GM19467 (cell line): ENCODE data around the gene MYH4.

ENCODE experiments used
- ATAC-seq: cut with Tn5 transposase; IDR thresholded peaks from one replicate; pipeline ENCODE4 v1.9.1; 2021; ENCODE audit warnings: mild to moderate bottlenecking, moderate library complexity; ENCODE audit not compliant: unreplicated experiment

The MYH4 gene

GRCh38 chr17:10469459-10469858 lies at the start of gene MYH4:
TSS of gene MYH4 (minus strand) at chr17:10469559. CDS start at chr17:10466745, 2,814 bp downstream.
- no peak for ATAC-seq

GRCh38 chr17:10518271-10519037 lies 49.1 kb upstream of the MYH4 start, which contains the start of gene MYH1:
TSS of gene MYH1 (minus strand) at chr17:10518542. CDS start at chr17:10516642, 1,900 bp downstream.
- no peak for ATAC-seq

- no peak for ATAC-seq
These were observed 47.3 kb upstream of the MYH4 start for GRCh38 chr17:10516638-10517037.

GRCh38 chr17:10516065-10516464 lies 46.7 kb upstream of the MYH4 start:
- no peak for ATAC-seq

DNA sequence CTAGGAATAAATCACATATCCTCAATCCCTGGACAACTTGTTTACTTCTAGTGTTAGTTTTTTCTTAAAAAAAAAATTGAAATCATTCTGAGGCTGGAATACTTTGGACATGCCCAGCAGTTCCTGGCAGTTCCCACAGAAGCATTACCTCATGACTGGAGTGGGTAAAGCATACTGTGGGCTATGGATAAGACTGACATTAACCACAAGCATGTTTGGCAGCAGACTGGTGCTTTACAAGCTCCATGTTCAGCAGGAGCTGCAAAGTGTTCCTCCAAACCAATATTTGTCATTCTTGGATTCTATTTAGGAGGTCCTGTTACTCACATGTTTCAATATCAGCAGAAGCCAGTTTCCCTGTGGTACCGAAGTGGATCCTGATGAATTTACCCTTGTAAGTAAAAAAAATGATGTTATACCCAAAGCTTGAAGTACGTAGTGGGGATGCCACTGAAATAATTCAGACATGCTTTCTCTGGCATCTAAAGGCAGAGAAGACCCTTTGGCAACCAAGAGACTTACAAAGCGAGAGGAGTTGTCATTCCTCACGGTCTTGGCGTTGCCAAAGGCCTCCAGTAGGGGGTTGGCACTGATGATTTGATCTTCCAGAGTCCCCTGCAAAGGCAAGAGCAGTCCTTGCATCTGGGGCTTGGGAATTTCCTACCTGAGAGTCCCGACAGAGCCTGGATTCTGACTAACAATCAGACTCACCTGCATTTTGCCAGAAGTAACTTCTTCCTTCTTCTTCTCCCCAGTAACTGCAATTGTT lies 44.1 kb upstream of the MYH4 start:
- no peak for ATAC-seq

GRCh38 chr17:10512856-10513255 lies 43.5 kb upstream of the MYH4 start:
- ATAC-seq, result no peak

DNA sequence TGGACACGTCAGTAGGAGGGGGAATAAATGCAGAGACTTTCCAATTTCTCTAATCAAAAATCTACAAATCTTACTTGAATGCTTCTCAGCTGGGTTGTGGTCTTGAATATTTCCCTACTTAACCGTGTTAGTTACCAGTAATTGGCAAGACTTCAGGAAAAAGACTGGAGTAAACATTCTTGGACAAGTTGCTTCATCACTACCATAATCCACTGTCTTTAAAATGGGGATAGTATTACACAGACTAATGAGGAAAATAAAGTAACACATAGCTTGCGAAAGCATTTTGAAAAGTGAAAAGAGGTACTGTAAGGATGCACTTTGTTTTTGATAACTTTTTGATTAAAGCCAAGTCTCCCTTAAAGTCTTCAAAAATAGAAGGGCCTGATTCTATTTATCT lies 30.6 kb upstream of the MYH4 start:
- no peak for ATAC-seq

GRCh38 chr17:10492004-10492403 lies 22.6 kb upstream of the MYH4 start:
- no peak for ATAC-seq

GRCh38 chr17:10482252-10482651 lies 12.9 kb upstream of the MYH4 start:
- no peak for ATAC-seq

GRCh38 chr17:10477701-10478100 lies 8.3 kb upstream of the MYH4 start:
- no peak for ATAC-seq

DNA sequence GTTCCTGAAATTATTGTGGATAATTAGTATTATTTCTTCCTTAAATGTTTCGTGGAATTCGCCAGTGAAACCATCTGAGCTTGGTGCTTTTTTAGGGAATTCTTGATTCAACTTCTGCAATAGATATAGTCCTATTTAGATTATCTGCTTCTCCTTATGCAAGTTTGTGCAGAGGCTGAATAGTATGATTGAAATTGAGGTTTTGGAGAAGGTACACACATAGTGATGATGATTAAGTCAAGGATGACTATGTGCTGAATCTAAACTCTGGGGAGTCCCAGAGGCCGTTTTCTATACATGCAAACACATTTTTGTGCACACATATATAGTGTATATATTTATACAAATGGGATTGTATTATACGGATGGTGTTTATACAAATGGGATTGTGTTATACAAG lies 5.2 kb upstream of the MYH4 start:
- ATAC-seq, result no peak

GRCh38 chr17:10471858-10472257 lies 2.5 kb upstream of the MYH4 start:
- ATAC-seq, result no peak

DNA sequence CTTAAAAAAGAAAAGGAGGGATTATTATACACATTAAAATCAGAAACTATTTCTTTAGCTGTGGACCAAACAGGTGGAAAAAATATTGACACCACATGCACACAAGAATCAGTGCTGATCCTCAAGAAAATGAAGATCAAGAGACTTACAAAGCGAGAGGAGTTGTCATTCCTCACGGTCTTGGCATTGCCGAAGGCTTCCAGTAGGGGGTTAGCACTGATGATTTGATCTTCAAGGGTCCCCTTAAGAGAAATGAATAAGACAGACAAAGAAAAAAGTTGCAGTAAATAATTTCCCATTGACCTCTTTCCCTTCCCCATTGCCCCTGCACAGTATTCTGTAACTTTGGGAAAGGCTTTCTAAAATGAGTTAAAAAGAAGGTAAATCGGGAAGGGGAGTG lies 6.0 kb downstream of the MYH4 start:
- ATAC-seq, result no peak

DNA sequence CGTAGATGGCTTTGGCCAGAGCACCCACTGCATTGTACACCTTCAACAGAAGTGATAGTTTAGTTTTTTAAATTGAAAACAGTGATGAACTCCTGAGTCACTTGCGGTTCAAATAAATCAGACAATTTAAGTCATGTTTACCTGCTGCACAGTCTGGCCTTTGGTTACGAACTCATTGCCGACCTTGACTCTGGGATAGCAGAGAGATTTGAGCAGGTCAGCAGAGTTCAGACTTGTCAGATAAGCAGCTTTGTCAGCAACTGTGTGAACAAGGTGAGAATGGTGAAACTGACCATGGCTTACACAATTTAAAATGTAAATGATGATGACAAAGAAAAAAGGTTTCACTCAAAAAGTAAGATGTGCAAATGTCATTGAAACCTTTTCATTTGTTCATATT lies 9.3 kb downstream of the MYH4 start:
- ATAC-seq, result no peak

- ATAC-seq, result no peak
These were observed 10.7 kb downstream of the MYH4 start for GRCh38 chr17:10458701-10459100.

GRCh38 chr17:10457952-10458351 lies 11.4 kb downstream of the MYH4 start:
- ATAC-seq, result no peak

- no peak for ATAC-seq
These were observed 22.1 kb downstream of the MYH4 start for GRCh38 chr17:10447026-10447931.

GRCh38 chr17:10439816-10440215 lies 29.5 kb downstream of the MYH4 start:
- ATAC-seq, result no peak

DNA sequence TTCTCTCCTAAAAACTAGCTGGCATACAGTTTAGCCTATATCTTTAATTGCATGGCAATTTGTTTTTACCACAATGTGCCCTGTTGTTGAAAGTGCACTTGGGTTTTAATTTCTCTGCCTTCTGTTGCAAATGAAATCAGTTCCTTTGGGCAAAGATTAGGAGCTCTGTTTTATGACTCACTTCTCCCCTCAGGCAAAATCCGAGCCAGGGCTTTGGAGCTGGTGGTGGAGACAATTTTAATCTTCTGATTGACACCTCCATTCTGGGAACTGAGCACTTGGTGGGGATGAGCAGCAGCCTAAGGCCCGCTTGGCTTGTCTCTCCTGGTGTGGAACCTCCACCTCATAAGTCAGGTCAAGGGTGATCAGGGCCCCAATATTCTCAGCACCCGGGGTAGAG lies 34.3 kb downstream of the MYH4 start:
- no peak for ATAC-seq

- no peak for ATAC-seq
These were observed 39.8 kb downstream of the MYH4 start for GRCh38 chr17:10429421-10430045.

DNA sequence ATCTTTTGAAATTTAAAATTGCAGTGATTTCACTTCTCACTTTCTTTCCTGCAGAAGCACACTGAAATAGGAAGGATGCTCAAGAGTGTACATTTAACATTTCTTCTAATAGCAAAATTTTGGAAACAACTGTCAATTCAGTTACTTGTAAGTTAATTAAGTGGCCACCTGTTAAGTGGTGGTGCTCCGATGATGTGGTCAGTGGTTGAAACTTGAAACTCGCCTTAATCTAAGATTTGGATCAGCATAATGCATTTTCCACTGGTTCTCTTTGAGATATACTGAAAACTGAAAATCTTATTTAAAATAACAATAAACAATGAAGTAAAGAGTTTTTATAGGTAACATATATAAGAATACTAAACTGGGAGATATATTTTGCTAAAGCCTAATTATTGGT lies 40.6 kb downstream of the MYH4 start:
- no peak for ATAC-seq
